ENCODE results near the gene QRICH2.
"Not testable (repeated sequence)": the region's sequence is repeated elsewhere in the genome, so short reads cannot be mapped to it uniquely, and the experiment has no call there.

QRICH2 gene

DNA sequence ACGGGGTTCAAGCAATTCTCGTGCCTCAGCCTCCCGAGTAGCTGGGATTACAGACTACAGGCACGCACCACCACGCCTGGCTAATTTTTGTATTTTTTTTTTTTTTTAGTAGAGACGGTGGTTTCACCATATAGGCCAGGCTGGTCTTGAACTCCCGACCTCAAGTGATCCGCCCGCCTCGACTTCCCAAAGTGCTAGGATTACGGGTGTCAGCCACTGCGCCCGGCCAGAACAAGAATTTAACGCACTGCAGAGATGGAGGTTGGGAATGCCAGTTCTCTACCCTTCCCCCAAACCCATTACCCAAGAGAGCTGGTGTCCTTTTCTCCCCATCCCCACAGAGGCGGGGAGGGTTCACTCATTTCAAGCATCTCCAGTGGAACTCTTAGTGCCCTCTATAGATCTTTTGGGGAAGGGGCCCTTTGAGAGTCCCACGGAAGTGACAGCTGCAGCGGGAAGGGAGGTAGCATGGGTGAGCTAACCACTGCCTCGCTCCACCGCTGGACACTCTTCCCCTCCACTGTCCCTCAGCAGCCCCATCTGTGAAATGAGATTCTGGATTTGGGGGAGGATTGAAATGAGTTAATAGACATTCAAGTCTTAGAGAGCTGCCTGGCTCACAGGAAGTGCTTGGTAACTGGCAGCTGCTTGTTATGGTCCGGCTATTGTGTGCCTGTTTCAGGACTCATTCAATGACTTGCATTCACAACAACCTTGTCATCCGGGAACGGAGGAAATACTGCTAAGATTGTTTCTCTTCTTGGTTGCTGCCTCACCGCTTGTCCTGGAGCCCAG, 46.5 kb downstream of the QRICH2 start:
- H3K4me1 ChIP-seq (ENCODE audit: control insufficient read depth in 1 of 2, insufficient read depth in 1 of 2, low read depth in 1 of 2, low read length in 1 of 2) = peaks cover 56 to 57% of the 10 kb centered on the region in 2 experiments
- peak overlapping the region; percentile 96 for H3K27ac ChIP-seq
- no peaks in the 10 kb centered on the region for H3K36me3 ChIP-seq
- no peaks in the 10 kb centered on the region for H3K9me3 ChIP-seq
- peak overlapping the region; percentile 25 to 36 for H3K4me3 ChIP-seq (ENCODE audit: low read depth in 1 of 2, low read length in 1 of 2)
- TF ChIP-seq, protein P1, sequence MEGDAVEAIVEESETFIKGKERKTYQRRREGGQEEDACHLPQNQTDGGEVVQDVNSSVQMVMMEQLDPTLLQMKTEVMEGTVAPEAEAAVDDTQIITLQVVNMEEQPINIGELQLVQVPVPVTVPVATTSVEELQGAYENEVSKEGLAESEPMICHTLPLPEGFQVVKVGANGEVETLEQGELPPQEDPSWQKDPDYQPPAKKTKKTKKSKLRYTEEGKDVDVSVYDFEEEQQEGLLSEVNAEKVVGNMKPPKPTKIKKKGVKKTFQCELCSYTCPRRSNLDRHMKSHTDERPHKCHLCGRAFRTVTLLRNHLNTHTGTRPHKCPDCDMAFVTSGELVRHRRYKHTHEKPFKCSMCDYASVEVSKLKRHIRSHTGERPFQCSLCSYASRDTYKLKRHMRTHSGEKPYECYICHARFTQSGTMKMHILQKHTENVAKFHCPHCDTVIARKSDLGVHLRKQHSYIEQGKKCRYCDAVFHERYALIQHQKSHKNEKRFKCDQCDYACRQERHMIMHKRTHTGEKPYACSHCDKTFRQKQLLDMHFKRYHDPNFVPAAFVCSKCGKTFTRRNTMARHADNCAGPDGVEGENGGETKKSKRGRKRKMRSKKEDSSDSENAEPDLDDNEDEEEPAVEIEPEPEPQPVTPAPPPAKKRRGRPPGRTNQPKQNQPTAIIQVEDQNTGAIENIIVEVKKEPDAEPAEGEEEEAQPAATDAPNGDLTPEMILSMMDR (IDR thresholded peaks at IDR 0.05) = peak; percentile 19
- no peaks in the 10 kb centered on the region for H3K27me3 ChIP-seq

DNA sequence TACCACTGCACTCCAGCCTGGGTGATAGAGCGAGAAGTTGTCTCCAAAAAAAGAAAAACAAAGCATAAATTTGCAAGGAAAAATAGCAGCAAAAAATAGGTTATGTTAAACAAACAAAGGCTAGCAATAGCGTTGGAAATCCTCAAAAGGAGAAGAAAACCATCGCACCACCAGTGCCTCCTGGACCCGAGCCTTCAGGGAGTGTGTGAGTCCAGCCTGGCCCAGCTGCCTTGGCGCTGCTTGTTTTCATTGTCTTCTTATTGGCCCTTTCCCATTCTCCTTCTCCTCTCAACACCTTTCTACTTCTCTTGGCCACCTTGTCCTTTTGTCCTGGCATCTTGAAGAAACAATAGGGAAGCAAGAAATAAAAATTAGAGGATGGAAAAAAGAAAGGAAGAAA, 47.4 kb downstream of the QRICH2 start:
- TF ChIP-seq, protein P1 (IDR thresholded peaks at IDR 0.05) = no peak

DNA sequence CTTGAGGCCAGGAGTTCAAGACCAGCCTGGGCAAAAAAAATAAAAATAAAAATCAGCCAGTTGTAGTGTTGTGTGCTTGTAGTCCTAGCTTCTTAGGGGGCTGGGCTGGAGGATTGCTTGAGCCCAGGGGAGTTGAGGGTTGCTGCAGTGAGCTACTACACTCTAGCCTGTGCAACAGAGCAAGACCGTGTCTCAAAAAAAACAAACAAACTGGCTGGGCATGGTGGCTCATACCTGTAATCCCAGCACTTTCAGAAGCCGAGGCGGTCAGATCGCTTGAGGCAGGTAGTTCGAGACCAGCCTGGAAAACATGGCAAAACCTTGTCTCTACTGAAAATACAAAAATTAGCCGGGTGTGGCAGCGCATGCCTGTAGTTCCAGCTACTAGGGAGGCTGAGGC, 47.9 kb downstream of the QRICH2 start:
- no peaks in the 10 kb centered on the region for H3K27me3 ChIP-seq
- no peak overlapping the region for H3K4me3 ChIP-seq (ENCODE audit: low read depth in 1 of 2, low read length in 1 of 2)
- peak overlapping the region; percentile 64 for H3K27ac ChIP-seq
- peaks cover 52 to 57% of the 10 kb centered on the region in 2 experiments for H3K4me1 ChIP-seq (ENCODE audit: control insufficient read depth in 1 of 2, insufficient read depth in 1 of 2, low read depth in 1 of 2, low read length in 1 of 2)
- H3K9me3 ChIP-seq = no peaks in the 10 kb centered on the region
- no peaks in the 10 kb centered on the region for H3K36me3 ChIP-seq
- TF ChIP-seq, protein P1 (IDR thresholded peaks at IDR 0.05) = no peak

More for the DNA sequence above, 47.4 kb downstream of the QRICH2 start:
- H3K27ac ChIP-seq = peak overlapping the region; percentile 64
- no peak overlapping the region for H3K4me3 ChIP-seq (ENCODE audit: low read depth in 1 of 2, low read length in 1 of 2)
- no peaks in the 10 kb centered on the region for H3K9me3 ChIP-seq
- no peaks in the 10 kb centered on the region for H3K36me3 ChIP-seq
- H3K4me1 ChIP-seq (ENCODE audit: control insufficient read depth in 1 of 2, insufficient read depth in 1 of 2, low read depth in 1 of 2, low read length in 1 of 2) = peaks cover 52 to 57% of the 10 kb centered on the region in 2 experiments
- no peaks in the 10 kb centered on the region for H3K27me3 ChIP-seq

DNA sequence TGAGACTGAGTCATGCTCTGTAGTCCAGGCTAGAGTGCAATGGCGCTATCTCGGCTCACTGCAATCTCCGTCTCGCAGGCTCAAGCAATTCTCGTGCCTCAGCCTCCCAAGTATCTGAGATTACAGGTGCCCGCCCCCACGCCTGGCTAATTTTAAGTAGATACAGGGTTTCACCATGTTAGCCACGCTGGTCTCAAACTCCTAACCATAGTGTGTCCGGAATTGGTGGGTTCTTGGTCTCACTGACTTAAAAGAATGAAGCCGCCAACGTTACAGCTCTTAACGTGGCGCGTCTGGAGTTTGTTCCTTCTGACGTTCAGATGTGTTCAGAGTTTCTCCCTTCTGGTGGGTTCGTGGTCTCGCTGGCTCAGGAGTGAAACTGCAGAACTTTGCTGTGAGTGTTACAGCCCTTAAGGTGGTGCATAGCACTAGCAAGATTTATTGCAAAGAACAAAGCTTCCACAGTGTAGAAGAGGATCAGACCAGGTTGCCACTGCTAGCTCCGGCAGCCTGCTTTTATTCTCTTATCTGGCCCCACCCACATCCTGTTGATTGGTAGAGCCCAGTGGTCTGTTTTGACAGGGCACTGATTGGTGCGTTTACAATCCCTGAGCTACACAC, 51.5 kb downstream of the QRICH2 start:
- H3K9me3 ChIP-seq; H3K27ac ChIP-seq; H3K27me3 ChIP-seq; H3K4me3 ChIP-seq (ENCODE audit: low read depth in 1 of 2, low read length in 1 of 2); H3K36me3 ChIP-seq: not testable (repeated sequence)
- peaks cover 47 to 48% of the 10 kb centered on the region in 2 experiments for H3K4me1 ChIP-seq (ENCODE audit: control insufficient read depth in 1 of 2, insufficient read depth in 1 of 2, low read depth in 1 of 2, low read length in 1 of 2)

DNA sequence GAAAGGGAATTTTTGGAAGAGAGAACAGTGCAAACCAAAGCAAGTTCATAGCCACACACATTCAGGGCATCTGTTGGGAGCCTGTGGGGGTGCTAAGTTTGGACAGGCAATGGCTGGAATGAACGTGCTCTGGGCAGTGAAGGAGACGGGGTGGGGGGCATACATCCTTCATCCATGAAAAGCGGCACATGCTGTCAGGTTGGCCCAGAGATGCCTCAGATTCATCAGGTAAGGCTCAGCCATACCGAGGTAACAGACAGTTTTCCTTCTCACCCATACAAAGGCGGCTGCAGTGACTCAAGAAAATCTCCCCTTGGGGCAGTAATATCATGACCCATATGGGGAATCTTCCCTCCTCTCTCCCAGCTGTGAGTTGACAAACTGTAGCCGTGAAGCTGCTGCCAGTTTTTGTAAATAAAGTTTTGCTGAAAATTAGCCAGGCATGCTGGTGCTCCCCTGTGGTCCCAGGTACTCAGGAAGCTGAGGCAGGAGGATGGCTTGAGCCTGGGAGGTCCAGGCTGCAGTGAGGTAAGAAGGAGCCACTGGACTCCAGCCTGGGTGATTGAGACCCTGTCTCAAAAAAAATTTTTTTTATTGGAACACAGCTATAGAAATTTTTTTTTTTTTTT, 52.2 kb downstream of the QRICH2 start:
- peaks cover 47 to 48% of the 10 kb centered on the region in 2 experiments for H3K4me1 ChIP-seq (ENCODE audit: control insufficient read depth in 1 of 2, insufficient read depth in 1 of 2, low read depth in 1 of 2, low read length in 1 of 2)
- H3K27ac ChIP-seq = no peak overlapping the region
- TF ChIP-seq, protein P1 (IDR thresholded peaks at IDR 0.05) = no peak
- no peak overlapping the region for H3K4me3 ChIP-seq (ENCODE audit: low read depth in 1 of 2, low read length in 1 of 2)
- H3K27me3 ChIP-seq = no peaks in the 10 kb centered on the region
- H3K9me3 ChIP-seq = no peaks in the 10 kb centered on the region
- H3K36me3 ChIP-seq = no peaks in the 10 kb centered on the region

DNA sequence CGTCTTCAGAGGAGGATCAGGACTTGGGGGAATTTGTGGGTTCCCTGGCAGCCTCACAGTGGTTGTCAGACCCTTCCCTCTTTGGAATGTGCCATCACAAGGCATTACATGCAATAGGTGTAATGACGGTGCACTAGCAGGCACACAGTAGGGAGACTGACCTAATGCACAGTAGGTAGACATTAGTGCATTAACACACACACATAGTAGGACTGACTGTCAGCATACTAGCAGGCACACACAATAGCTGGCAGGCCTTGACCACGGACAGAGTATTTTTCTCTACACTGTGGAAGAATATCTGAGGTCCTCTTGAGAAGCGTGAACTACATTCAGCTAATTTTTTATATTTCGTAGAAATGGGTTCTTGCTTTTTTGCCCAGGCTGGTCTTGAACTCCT, 53.8 kb downstream of the QRICH2 start:
- Histone ChIP-seq H3K27me3 (no peaks in the 10 kb centered on the region), H3K9me3 (no peaks in the 10 kb centered on the region), H3K36me3 (no peaks in the 10 kb centered on the region), H3K4me3 (ENCODE audit: low read depth in 1 of 2, low read length in 1 of 2) (no peak overlapping the region), H3K27ac (peak overlapping the region; percentile 99), H3K4me1 (ENCODE audit: control insufficient read depth in 1 of 2, insufficient read depth in 1 of 2, low read depth in 1 of 2, low read length in 1 of 2) (peaks cover 43 to 44% of the 10 kb centered on the region in 2 experiments)
- TF ChIP-seq, protein P1 (IDR thresholded peaks at IDR 0.05) = no peak
